HG02943 (cell line): ENCODE data around the gene BACE2.
"Not testable (repeated sequence)": the region's sequence is repeated elsewhere in the genome, so short reads cannot be mapped to it uniquely, and the experiment has no call there.

Experiments used
- ATAC-seq: cut with Tn5 transposase; IDR thresholded peaks from one replicate; pipeline ENCODE4 v1.9.1; 2021; ENCODE audit warnings: mild to moderate bottlenecking, low read depth, moderate library complexity; ENCODE audit not compliant: unreplicated experiment

Gene BACE2

GRCh38 chr21:41232013-41232412 lies 64.1 kb downstream of the BACE2 start:
- no peak for ATAC-seq

- no peak for ATAC-seq
Measured at GRCh38 chr21:41233916-41234315, 66.0 kb downstream of the BACE2 start.

DNA sequence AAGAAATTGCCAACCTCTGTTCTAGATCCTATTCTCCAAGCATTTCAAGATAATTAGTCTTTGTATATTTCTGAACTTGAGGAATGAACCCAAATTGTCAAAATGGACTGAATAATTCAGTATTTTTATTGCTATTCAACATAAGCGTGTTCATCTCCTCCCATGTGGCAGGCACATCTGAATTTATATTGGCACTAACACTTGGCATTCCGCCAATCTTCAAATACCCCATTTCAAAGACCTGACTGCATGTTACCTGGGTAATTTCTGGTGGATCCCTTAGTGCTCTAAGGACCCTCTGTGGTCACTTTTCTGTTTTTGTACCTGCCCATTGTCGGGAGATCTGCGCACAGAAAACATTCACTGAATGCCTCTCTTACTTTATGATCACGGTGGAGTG lies 66.6 kb downstream of the BACE2 start:
- ATAC-seq: no peak

DNA sequence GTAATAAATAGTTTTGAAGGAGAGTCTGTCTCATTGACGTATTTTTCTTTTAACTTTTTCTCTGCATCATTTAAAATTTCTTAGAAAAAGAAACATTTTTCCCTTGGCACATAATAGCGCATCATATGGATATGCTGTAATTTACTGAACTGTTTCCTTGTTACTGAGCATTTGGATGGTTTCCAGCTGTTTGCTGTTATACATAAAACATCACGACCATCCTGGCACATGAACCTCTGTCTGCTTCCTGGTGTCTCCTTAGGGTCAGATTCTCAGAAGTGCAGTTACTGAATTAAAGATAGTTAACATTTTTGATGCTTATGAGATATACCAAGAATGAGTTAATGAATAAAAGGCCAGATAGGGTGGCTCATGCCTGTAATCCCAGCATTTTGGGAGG lies 67.2 kb downstream of the BACE2 start:
- no peak for ATAC-seq

DNA sequence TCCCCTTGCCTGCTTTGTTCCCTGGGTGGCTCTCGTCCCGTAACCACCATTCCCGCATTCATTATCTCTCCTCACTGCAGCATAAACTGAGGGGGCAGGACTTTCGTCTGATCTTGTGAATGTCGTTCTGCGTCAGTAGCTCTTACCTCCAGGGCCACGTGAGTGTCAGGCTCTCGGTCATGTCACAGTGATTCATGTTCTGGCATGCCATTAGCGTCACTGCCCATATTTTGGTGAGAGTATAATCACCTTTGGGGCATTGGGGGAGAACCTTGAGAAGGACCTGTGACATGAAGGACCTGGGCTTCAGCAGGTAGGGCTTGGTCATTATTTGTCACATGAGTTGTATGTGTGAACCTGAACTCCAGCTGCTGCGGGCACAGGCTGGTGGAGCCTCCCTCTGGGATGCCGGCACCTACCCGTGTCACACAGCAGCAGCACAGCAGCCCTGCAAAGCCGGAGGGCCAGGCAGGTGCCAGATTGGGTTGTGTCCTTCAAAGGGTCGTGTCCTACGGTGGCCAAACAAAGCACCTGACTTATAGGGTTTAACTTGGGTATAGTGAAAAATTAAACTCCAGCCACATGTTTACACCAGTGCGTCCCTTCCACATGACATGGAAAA lies 68.5 kb downstream of the BACE2 start:
- ATAC-seq: no peak

DNA sequence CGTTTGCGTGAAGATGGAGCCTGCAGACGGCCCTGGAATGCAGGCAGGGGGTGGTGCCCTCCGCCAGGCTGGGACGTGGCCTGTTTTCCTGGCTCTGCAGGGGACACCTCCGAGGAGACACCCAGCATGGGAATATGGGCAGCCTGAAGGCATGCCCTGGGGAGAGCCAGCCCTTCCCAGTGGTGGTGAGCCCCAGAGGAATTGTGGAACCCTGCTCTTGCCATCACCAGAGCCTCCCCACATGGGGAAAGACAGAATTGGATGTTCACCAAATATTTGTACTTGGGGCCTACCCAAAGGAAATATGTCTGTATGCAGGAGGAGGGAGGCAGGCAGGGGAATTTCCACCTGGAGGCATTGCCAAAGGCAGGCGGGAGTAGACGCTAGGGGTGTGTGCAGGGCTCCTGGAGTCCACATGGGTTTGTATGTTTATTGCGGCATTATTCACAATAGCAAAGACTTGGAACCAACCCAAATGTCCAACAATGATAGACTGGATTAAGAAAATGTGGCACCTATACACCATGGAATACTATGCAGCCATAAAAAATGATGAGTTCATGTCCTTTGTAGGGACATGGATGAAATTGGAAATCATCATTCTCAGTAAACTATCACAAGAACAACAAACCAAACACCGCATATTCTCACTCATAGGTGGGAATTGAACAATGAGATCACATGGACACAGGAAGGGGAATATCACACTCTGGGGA lies 70.3 kb downstream of the BACE2 start:
- ATAC-seq: not testable (repeated sequence)

- ATAC-seq: no peak
Measured at GRCh38 chr21:41240040-41240439, 72.1 kb downstream of the BACE2 start.

DNA sequence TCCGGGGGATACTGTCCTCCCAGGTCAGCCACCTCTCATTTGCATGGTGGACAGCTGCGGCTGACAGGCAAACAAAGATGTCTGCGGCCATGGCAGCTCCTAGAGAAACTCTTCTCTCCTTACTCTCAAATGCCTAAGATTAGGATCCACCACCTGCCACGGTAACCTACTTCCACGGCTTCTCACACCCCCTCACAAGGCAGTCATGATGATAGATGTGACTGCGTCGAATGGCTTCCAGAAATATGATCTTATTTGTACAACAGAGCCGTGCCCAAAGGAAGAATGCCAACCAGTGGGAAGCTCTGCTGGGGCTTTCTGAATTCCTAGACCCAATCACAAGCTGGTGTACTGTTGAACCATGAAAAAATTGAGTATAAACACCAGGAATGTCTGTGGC lies 73.4 kb downstream of the BACE2 start:
- ATAC-seq: no peak

DNA sequence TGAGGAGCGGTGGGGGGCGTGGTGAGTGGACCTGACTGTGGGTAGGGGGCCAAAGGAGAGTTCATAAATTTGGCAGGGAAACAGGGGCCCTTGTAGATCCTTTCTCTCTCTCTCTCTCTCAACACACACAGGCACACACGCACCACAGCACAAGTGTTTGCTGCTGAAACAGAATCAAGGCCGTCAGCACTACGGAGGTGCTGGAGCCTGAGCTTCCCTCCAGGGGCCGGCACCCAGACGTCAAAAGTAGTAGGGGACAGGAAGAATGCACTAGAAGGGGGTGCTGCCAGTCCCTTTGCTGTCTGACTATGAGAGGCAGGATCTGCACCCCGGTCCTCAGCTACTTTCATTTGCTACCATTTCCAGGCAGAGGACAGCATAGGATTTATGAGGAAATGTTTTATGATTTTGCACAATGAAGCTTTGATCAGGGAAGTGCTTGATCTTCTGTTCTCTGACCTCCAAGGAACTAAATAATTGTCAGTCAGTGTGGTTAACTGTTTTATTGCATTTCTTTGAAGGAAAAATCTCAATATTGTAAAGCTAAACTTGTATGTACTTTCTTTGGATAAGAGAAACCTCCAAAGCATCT lies 74.4 kb downstream of the BACE2 start:
- no peak for ATAC-seq

DNA sequence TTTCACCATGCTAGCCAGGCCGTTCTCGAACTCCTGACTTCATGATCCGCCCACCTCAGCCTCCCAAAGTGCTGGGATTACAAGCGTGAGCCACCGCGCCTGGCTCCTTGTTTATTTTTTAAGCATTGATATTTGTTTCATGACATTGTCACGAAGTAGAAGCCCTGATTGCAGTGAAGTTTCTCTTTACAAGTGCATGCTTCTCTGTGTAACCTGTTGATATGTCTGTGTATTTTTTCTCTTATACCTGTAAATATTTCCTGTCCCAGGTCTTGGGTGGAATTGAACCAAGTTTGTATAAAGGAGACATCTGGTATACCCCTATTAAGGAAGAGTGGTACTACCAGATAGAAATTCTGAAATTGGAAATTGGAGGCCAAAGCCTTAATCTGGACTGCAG lies 75.1 kb downstream of the BACE2 start:
- ATAC-seq: no peak

DNA sequence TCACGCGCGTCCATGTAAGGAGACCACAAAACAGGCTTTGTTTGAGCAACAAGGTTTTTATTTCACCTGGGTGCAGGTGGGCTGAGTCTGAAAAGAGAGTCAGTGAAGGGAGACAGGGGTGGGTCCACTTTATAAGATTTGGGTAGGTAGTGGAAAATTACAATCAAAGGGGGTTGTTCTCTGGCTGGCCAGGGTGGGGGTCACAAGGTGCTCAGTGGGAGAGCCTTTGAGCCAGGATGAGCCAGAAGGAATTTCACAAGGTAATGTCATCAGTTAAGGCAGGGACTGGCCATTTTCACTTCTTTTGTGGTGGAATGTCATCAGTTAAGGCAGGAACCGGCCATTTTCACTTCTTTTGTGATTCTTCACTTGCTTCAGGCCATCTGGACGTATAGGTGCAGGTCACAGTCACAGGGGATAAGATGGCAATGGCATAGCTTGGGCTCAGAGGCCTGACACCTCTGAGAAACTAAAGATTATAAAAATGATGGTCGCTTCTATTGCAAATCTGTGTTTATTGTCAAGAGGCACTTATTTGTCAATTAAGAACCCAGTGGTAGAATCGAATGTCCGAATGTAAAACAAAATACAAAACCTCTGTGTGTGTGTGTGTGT lies 76.4 kb downstream of the BACE2 start:
- not testable (repeated sequence) for ATAC-seq

GRCh38 chr21:41245509-41246135 lies 77.7 kb downstream of the BACE2 start:
- no peak for ATAC-seq

- ATAC-seq: no peak
Measured at GRCh38 chr21:41246808-41247207, 78.8 kb downstream of the BACE2 start.

DNA sequence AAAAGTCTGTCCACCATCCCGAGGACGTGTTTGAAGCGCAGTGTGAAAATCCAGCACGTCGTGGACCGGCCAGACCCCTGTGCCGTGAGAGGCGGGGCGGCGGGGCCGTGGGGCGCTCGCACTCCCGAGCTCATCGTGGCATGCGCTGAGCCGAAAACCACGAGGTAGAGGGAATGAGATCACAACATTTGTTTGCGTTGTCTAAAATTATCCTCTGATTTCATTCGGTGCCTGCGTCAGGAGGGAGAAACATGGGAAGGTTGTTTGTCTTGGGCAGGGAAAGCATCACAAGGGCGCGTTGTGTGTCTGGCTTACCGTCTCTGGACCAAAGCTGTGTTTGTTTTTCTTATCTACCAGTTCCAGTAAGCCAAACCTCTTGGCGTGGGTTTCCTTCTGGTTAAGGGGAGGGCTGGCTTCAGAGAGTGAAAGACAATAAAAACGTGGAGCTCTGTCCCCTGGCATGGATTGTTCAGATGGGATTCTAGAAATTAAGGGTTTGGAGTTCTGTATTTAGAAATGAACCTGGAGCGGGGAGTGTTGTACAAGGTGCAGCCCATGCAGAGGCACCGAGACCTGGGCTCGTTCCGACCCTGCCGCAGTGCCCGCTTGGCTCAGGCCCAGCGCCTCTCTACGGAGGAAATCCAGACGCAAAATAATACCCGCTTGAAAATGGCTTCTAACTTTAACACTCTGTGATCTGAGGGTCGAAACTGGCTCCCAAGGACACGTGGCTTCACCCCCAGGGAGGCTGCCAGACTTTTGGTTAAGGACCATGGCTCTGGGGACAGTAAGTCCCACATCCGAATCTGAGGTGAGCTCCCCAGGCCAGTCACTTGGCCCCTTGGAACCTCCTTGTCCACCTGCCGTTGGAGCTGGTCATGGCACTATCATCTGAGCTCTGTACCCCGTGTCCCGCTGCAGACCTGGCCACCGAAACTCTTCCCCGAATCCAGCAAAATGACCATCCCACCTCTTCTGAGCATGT lies 79.9 kb downstream of the BACE2 start:
- ATAC-seq: no peak

DNA sequence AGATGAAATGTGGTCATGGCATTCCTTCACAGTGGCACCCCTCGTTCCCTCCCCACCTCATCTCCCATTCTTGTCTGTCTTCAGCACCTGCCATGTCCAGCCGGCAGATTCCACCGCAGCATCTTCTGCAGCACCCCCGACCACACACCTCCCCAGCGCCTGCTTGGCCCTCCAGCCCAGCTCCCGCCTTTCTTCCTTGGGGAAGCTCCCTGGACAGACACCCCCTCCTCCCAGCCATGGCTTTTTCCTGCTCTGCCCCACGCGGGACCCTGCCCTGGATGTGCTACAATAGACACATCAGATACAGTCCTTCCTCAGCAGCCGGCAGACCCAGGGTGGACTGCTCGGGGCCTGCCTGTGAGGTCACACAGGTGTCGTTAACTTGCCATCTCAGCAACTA lies 81.5 kb downstream of the BACE2 start:
- ATAC-seq: no peak

DNA sequence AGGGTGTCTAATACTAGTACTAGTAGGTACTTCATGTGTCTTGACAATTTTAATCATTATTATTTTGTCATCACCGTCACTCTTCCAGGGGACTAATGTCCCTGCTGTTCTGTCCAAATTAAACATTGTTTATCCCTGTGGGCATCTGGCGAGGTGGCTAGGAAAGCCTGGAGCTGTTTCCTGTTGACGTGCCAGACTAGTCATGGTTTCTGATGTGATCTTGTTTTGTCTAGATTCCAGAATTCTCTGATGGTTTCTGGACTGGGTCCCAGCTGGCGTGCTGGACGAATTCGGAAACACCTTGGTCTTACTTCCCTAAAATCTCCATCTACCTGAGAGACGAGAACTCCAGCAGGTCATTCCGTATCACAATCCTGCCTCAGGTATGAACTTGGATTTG lies 82.6 kb downstream of the BACE2 start:
- ATAC-seq: no peak

DNA sequence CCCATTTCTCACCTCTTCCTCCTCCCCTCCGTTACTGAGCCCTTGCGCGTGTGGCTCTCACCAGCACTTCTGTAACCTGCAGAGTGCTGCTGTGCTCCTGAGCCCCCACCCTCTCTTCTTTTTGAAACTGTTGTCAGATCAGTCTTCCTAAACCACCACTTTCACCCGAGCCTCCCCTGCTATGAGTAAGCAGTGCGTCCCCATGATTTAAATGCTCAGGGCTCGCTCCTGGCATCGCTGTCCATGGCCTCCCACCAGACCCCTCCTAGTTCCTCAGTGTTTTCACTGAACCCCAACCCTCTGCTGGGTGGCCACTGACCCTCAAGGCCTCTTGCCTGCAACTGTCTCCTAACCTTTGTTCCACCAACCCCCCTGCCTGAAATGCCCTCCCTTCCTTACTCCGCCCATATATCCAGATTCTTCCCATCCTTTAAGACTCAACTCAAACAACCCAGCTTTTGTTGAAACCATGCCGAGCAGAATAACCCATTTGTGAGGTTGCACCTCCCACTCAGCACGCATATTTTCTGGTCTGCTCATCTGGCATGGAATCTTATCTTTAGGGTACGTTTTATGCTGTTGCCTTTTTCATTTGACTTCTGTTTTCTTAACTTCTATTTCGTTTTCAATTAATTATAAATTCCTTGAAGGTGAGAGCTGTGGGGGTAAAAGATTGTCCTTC lies 84.1 kb downstream of the BACE2 start:
- ATAC-seq: no peak

GRCh38 chr21:41254090-41254700 lies 86.2 kb downstream of the BACE2 start:
- no peak for ATAC-seq

- no peak for ATAC-seq
Measured at GRCh38 chr21:41255190-41255589, 87.2 kb downstream of the BACE2 start.
